Prostate gland (tissue), 2 donors: ENCODE measurements around the gene TMED6.

Experiments used
- POLR2A ChIP-seq: fragments of 450-650 bp; IDR thresholded peaks from one replicate; pipeline ENCODE4 v1.6.1; 2016; ENCODE audit warnings: antibody characterized with exemption, mild to moderate bottlenecking
- TF ChIP-seq, protein P1 (sequence below), 4 experiments: fragments of 200-600 bp in 2 of 4; fragments of 450-650 bp in 2 of 4; sonication (generic) in 2 of 4; IDR thresholded peaks; 1 replicate in 3 of 4; 2 replicates in 1 of 4; pipeline ENCODE4 v1.5.1; 2016 to 2019; ENCODE audit warnings: antibody characterized with exemption in 4 of 4, mild to moderate bottlenecking in 2 of 4, moderate library complexity in 2 of 4

DNA sequence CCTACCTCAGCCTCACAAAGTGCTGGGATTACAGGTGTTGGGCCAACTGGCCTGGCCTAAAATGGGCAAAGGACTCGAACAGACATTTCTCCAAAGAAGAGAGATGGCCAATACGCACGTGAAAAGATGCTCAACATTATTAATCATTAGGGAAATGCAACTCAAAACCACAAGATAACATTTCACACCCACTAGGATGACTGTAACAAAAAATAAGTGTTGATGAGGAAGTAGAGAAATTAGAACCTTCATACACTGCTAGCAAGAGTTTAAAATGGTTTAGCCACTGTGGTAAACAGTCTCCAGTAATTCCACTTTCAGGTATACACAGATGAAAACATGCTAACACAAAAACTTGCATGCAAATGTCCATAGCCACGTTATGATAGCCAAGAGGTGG is 5.7 kb downstream of the TMED6 start:
- TF ChIP-seq, protein P1, sequence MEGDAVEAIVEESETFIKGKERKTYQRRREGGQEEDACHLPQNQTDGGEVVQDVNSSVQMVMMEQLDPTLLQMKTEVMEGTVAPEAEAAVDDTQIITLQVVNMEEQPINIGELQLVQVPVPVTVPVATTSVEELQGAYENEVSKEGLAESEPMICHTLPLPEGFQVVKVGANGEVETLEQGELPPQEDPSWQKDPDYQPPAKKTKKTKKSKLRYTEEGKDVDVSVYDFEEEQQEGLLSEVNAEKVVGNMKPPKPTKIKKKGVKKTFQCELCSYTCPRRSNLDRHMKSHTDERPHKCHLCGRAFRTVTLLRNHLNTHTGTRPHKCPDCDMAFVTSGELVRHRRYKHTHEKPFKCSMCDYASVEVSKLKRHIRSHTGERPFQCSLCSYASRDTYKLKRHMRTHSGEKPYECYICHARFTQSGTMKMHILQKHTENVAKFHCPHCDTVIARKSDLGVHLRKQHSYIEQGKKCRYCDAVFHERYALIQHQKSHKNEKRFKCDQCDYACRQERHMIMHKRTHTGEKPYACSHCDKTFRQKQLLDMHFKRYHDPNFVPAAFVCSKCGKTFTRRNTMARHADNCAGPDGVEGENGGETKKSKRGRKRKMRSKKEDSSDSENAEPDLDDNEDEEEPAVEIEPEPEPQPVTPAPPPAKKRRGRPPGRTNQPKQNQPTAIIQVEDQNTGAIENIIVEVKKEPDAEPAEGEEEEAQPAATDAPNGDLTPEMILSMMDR (IDR thresholded peaks at IDR 0.05) = no peak
- no peak for TF ChIP-seq POLR2A
